ENCODE results near the gene NBEA.

The NBEA gene

GRCh38 chr13:34944751-34945150 is 2.7 kb downstream of the NBEA start:
- peaks cover 3% of the 10 kb centered on the region for H3K4me1 ChIP-seq (ENCODE audit: control insufficient read depth, insufficient read depth, low read depth, low read length)
- H2BK12ac ChIP-seq (ENCODE audit: low read length in 2 of 2): no peak overlapping the region
- no peak overlapping the region for H2BK15ac ChIP-seq (ENCODE audit: low read depth, poor library complexity, severe bottlenecking)
- no peaks in the 10 kb centered on the region for H3K9me3 ChIP-seq (ENCODE audit: control insufficient read depth, low read length)
- H3K36me3 ChIP-seq (ENCODE audit: control insufficient read depth in 1 of 2, insufficient read depth in 2 of 2, low read depth in 1 of 2, low read length in 2 of 2): no peaks in the 10 kb centered on the region
- H4K91ac ChIP-seq (ENCODE audit: low read length): no peak overlapping the region
- H2BK5ac ChIP-seq (ENCODE audit: low read depth, low read length, poor library complexity, severe bottlenecking): no peak overlapping the region
- H3K14ac ChIP-seq (ENCODE audit: low read length in 2 of 2): no peak overlapping the region
- H3K4me2 ChIP-seq (ENCODE audit: low read length, poor library complexity, severe bottlenecking): no peak overlapping the region
- no peak overlapping the region for H4K8ac ChIP-seq (ENCODE audit: low read length)
- peaks cover 0 to 19% of the 10 kb centered on the region in 2 experiments for H3K27me3 ChIP-seq (ENCODE audit: control insufficient read depth in 1 of 2, insufficient read depth in 1 of 2, low read length in 2 of 2)
- no peak overlapping the region for H3K4ac ChIP-seq (ENCODE audit: low read depth in 1 of 2, low read length in 2 of 2)
- H2AFZ ChIP-seq (ENCODE audit: low read depth, low read length): no peak overlapping the region
- H3K27ac ChIP-seq (ENCODE audit: low read length, poor library complexity, severe bottlenecking): no peak overlapping the region
- H2BK120ac ChIP-seq (ENCODE audit: low read depth, low read length): no peak overlapping the region
- H3K18ac ChIP-seq (ENCODE audit: low read depth in 1 of 2, low read length in 2 of 2): no peak overlapping the region
- no peak overlapping the region for H3K23ac ChIP-seq (ENCODE audit: low read length in 2 of 2)
- H3K79me1 ChIP-seq (replicated peaks; ENCODE audit: low read length, poor library complexity, severe bottlenecking): peaks cover 12% of the 10 kb centered on the region
- H2AK5ac ChIP-seq (ENCODE audit: low read length, severe bottlenecking): no peak overlapping the region
- H3K4me3 ChIP-seq (ENCODE audit: insufficient read depth in 1 of 2, low read depth in 1 of 2, low read length in 2 of 2): no peak overlapping the region
- H3K9ac ChIP-seq (ENCODE audit: low read length): no peak overlapping the region
- DNase-seq: no peak
- WGBS: 29% methylated on average over 1 of the region's 2 CpGs

- no peak overlapping the region for H3K4ac ChIP-seq (ENCODE audit: low read depth in 1 of 2, low read length in 2 of 2)
- no peak overlapping the region for H2BK12ac ChIP-seq (ENCODE audit: low read length in 2 of 2)
- peaks cover 1% of the 10 kb centered on the region for H3K4me1 ChIP-seq (ENCODE audit: control insufficient read depth, insufficient read depth, low read depth, low read length)
- no peak overlapping the region for H3K4me2 ChIP-seq (ENCODE audit: low read length, poor library complexity, severe bottlenecking)
- peaks cover 13% of the 10 kb centered on the region for H3K9me3 ChIP-seq (ENCODE audit: control insufficient read depth, low read length)
- no peak overlapping the region for H2AK5ac ChIP-seq (ENCODE audit: low read length, severe bottlenecking)
- no peak overlapping the region for H3K4me3 ChIP-seq (ENCODE audit: insufficient read depth in 1 of 2, low read depth in 1 of 2, low read length in 2 of 2)
- H2BK15ac ChIP-seq (ENCODE audit: low read depth, poor library complexity, severe bottlenecking): no peak overlapping the region
- H3K23ac ChIP-seq (ENCODE audit: low read length in 2 of 2): no peak overlapping the region
- no peak for DNase-seq
- H2BK120ac ChIP-seq (ENCODE audit: low read depth, low read length): no peak overlapping the region
- H2BK5ac ChIP-seq (ENCODE audit: low read depth, low read length, poor library complexity, severe bottlenecking): no peak overlapping the region
- H3K14ac ChIP-seq (ENCODE audit: low read length in 2 of 2): no peak overlapping the region
- no peak overlapping the region for H4K91ac ChIP-seq (ENCODE audit: low read length)
- no peak overlapping the region for H2AFZ ChIP-seq (ENCODE audit: low read depth, low read length)
- peak overlapping the region in 1 of 2 experiments; percentile 12 for H3K18ac ChIP-seq (ENCODE audit: low read depth in 1 of 2, low read length in 2 of 2)
- H3K79me1 ChIP-seq (replicated peaks; ENCODE audit: low read length, poor library complexity, severe bottlenecking): peaks cover 30% of the 10 kb centered on the region
- no peaks in the 10 kb centered on the region for H3K27me3 ChIP-seq (ENCODE audit: control insufficient read depth in 1 of 2, insufficient read depth in 1 of 2, low read length in 2 of 2)
- H3K27ac ChIP-seq (ENCODE audit: low read length, poor library complexity, severe bottlenecking): no peak overlapping the region
- no peak overlapping the region for H4K8ac ChIP-seq (ENCODE audit: low read length)
- no peak overlapping the region for H3K9ac ChIP-seq (ENCODE audit: low read length)
- no peaks in the 10 kb centered on the region for H3K36me3 ChIP-seq (ENCODE audit: control insufficient read depth in 1 of 2, insufficient read depth in 2 of 2, low read depth in 1 of 2, low read length in 2 of 2)
Observed at GRCh38 chr13:34951528-34951927, 9.5 kb downstream of the NBEA start.

- H2AFZ ChIP-seq (ENCODE audit: low read depth, low read length): no peak overlapping the region
- H3K23ac ChIP-seq (ENCODE audit: low read length in 2 of 2): no peak overlapping the region
- H2BK15ac ChIP-seq (ENCODE audit: low read depth, poor library complexity, severe bottlenecking): no peak overlapping the region
- no peak overlapping the region for H2BK5ac ChIP-seq (ENCODE audit: low read depth, low read length, poor library complexity, severe bottlenecking)
- no peak overlapping the region for H3K14ac ChIP-seq (ENCODE audit: low read length in 2 of 2)
- H3K4ac ChIP-seq (ENCODE audit: low read depth in 1 of 2, low read length in 2 of 2): no peak overlapping the region
- H3K27ac ChIP-seq (ENCODE audit: low read length, poor library complexity, severe bottlenecking): no peak overlapping the region
- H3K4me3 ChIP-seq (ENCODE audit: insufficient read depth in 1 of 2, low read depth in 1 of 2, low read length in 2 of 2): no peak overlapping the region
- no peak overlapping the region for H3K18ac ChIP-seq (ENCODE audit: low read depth in 1 of 2, low read length in 2 of 2)
- H2BK12ac ChIP-seq (ENCODE audit: low read length in 2 of 2): no peak overlapping the region
- no peak overlapping the region for H4K91ac ChIP-seq (ENCODE audit: low read length)
- peaks cover 12% of the 10 kb centered on the region for H3K79me1 ChIP-seq (replicated peaks; ENCODE audit: low read length, poor library complexity, severe bottlenecking)
- H3K36me3 ChIP-seq (ENCODE audit: control insufficient read depth in 1 of 2, insufficient read depth in 2 of 2, low read depth in 1 of 2, low read length in 2 of 2): no peaks in the 10 kb centered on the region
- H3K9ac ChIP-seq (ENCODE audit: low read length): no peak overlapping the region
- no peaks in the 10 kb centered on the region for H3K27me3 ChIP-seq (ENCODE audit: control insufficient read depth in 1 of 2, insufficient read depth in 1 of 2, low read length in 2 of 2)
- peaks cover 1% of the 10 kb centered on the region for H3K9me3 ChIP-seq (ENCODE audit: control insufficient read depth, low read length)
- H3K4me2 ChIP-seq (ENCODE audit: low read length, poor library complexity, severe bottlenecking): no peak overlapping the region
- H2AK5ac ChIP-seq (ENCODE audit: low read length, severe bottlenecking): no peak overlapping the region
- no CpG with 5 or more reads among the region's 1 CpG for WGBS
- H2BK120ac ChIP-seq (ENCODE audit: low read depth, low read length): no peak overlapping the region
- no peak for DNase-seq
- no peak overlapping the region for H4K8ac ChIP-seq (ENCODE audit: low read length)
- H3K4me1 ChIP-seq (ENCODE audit: control insufficient read depth, insufficient read depth, low read depth, low read length): no peaks in the 10 kb centered on the region
Observed at GRCh38 chr13:34959489-34959888, 17.4 kb downstream of the NBEA start.

GRCh38 chr13:34964558-34964957 is 22.5 kb downstream of the NBEA start:
- Histone ChIP-seq H2BK12ac (ENCODE audit: low read length in 2 of 2) (no peak overlapping the region), H2BK5ac (ENCODE audit: low read depth, low read length, poor library complexity, severe bottlenecking) (no peak overlapping the region)
- no peak for DNase-seq

More at GRCh38 chr13:34964558-34964957, 22.5 kb downstream of the NBEA start:
- no peak overlapping the region for H3K23ac ChIP-seq (ENCODE audit: low read length in 2 of 2)
- no peak overlapping the region for H2BK15ac ChIP-seq (ENCODE audit: low read depth, poor library complexity, severe bottlenecking)
- no peak overlapping the region for H3K4me2 ChIP-seq (ENCODE audit: low read length, poor library complexity, severe bottlenecking)
- H3K9ac ChIP-seq (ENCODE audit: low read length): no peak overlapping the region
- no peak overlapping the region for H3K4ac ChIP-seq (ENCODE audit: low read depth in 1 of 2, low read length in 2 of 2)
- no peak overlapping the region for H3K18ac ChIP-seq (ENCODE audit: low read depth in 1 of 2, low read length in 2 of 2)
- H4K8ac ChIP-seq (ENCODE audit: low read length): no peak overlapping the region
- no peak overlapping the region for H3K14ac ChIP-seq (ENCODE audit: low read length in 2 of 2)
- no peak overlapping the region for H2AK5ac ChIP-seq (ENCODE audit: low read length, severe bottlenecking)
- H3K9me3 ChIP-seq (ENCODE audit: control insufficient read depth, low read length): no peaks in the 10 kb centered on the region
- no peak overlapping the region for H3K4me3 ChIP-seq (ENCODE audit: insufficient read depth in 1 of 2, low read depth in 1 of 2, low read length in 2 of 2)
- 79% methylated on average over 3 of the region's 4 CpGs for WGBS
- peaks cover 1% of the 10 kb centered on the region for H3K4me1 ChIP-seq (ENCODE audit: control insufficient read depth, insufficient read depth, low read depth, low read length)
- H4K91ac ChIP-seq (ENCODE audit: low read length): no peak overlapping the region
- H3K27ac ChIP-seq (ENCODE audit: low read length, poor library complexity, severe bottlenecking): no peak overlapping the region
- no peak overlapping the region for H2AFZ ChIP-seq (ENCODE audit: low read depth, low read length)
- no peaks in the 10 kb centered on the region for H3K36me3 ChIP-seq (ENCODE audit: control insufficient read depth in 1 of 2, insufficient read depth in 2 of 2, low read depth in 1 of 2, low read length in 2 of 2)
- H3K79me1 ChIP-seq (replicated peaks; ENCODE audit: low read length, poor library complexity, severe bottlenecking): peaks cover 11% of the 10 kb centered on the region
- H3K27me3 ChIP-seq (ENCODE audit: control insufficient read depth in 1 of 2, insufficient read depth in 1 of 2, low read length in 2 of 2): no peaks in the 10 kb centered on the region
- no peak overlapping the region for H2BK120ac ChIP-seq (ENCODE audit: low read depth, low read length)

Measured in mesenchymal stem cell (in vitro differentiated cells and primary cell).